Measurements from ENCODE around the gene DRAP1.

The DRAP1 gene

GRCh38 chr11:65965986-65966762, 46.9 kb downstream of the DRAP1 start:
- TF ChIP-seq, protein P1, sequence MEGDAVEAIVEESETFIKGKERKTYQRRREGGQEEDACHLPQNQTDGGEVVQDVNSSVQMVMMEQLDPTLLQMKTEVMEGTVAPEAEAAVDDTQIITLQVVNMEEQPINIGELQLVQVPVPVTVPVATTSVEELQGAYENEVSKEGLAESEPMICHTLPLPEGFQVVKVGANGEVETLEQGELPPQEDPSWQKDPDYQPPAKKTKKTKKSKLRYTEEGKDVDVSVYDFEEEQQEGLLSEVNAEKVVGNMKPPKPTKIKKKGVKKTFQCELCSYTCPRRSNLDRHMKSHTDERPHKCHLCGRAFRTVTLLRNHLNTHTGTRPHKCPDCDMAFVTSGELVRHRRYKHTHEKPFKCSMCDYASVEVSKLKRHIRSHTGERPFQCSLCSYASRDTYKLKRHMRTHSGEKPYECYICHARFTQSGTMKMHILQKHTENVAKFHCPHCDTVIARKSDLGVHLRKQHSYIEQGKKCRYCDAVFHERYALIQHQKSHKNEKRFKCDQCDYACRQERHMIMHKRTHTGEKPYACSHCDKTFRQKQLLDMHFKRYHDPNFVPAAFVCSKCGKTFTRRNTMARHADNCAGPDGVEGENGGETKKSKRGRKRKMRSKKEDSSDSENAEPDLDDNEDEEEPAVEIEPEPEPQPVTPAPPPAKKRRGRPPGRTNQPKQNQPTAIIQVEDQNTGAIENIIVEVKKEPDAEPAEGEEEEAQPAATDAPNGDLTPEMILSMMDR (conservative IDR thresholded peaks at IDR 0.05; ENCODE audit: low read depth, low read length) = no peak
- no peak for DNase-seq (ENCODE audit: low read depth)
- H3K4me3 ChIP-seq (ENCODE audit: low read depth, low read length) = no peak overlapping the region

GRCh38 chr11:65967329-65967934, 48.2 kb downstream of the DRAP1 start:
- no peak for DNase-seq (ENCODE audit: low read depth)
- TF ChIP-seq, protein P1 (conservative IDR thresholded peaks at IDR 0.05; ENCODE audit: low read depth, low read length) = no peak

GRCh38 chr11:65968600-65969482, 49.6 kb downstream of the DRAP1 start:
- H3K4me3 ChIP-seq (ENCODE audit: low read depth, low read length) = no peak overlapping the region
- no peak for DNase-seq (ENCODE audit: low read depth)
- TF ChIP-seq, protein P1 (conservative IDR thresholded peaks at IDR 0.05; ENCODE audit: low read depth, low read length) = peak; percentile 23

More at GRCh38 chr11:65967329-65967934, 48.2 kb downstream of the DRAP1 start:
- H3K4me3 ChIP-seq (ENCODE audit: low read depth, low read length) = no peak overlapping the region

All from choroid plexus epithelial cell (primary cell).